Measurements from ENCODE around the gene CA5A.
"Not testable (repeated sequence)": the region's sequence is repeated elsewhere in the genome, so short reads cannot be mapped to it uniquely, and the experiment has no call there.

Gene CA5A

GRCh38 chr16:87922250-87922871 is 14.0 kb downstream of the CA5A start:
- no peak for DNase-seq

- no peak for DNase-seq
These were observed 15.0 kb downstream of the CA5A start for GRCh38 chr16:87921236-87921773.

GRCh38 chr16:87919681-87919994 is 16.7 kb downstream of the CA5A start:
- no peak for DNase-seq

- no peak for DNase-seq
These were observed 17.3 kb downstream of the CA5A start for GRCh38 chr16:87918866-87919680.

- no peak for DNase-seq
These were observed 18.0 kb downstream of the CA5A start for GRCh38 chr16:87918338-87918737.

GRCh38 chr16:87917503-87917902 is 18.8 kb downstream of the CA5A start:
- DNase-seq: no peak

- DNase-seq: no peak
These were observed 21.5 kb downstream of the CA5A start for GRCh38 chr16:87914812-87915211.

GRCh38 chr16:87914021-87914725 is 22.2 kb downstream of the CA5A start:
- not testable (repeated sequence) for DNase-seq

GRCh38 chr16:87912691-87913090 is 23.6 kb downstream of the CA5A start:
- not testable (repeated sequence) for DNase-seq

GRCh38 chr16:87911106-87911763 is 25.1 kb downstream of the CA5A start:
- DNase-seq: not testable (repeated sequence)

GRCh38 chr16:87909203-87909935 is 27.0 kb downstream of the CA5A start:
- peak; percentile 93 to 95 for DNase-seq

- DNase-seq: not testable (repeated sequence)
These were observed 28.2 kb downstream of the CA5A start for GRCh38 chr16:87908101-87908500.

GRCh38 chr16:87905521-87905920 is 30.8 kb downstream of the CA5A start:
- not testable (repeated sequence) for DNase-seq

GRCh38 chr16:87904963-87905362 is 31.4 kb downstream of the CA5A start:
- DNase-seq: not testable (repeated sequence)

- not testable (repeated sequence) for DNase-seq
These were observed 35.8 kb downstream of the CA5A start for GRCh38 chr16:87900489-87900888.

- peak; percentile 64 to 75 for DNase-seq
These were observed 38.5 kb downstream of the CA5A start for GRCh38 chr16:87897521-87898505.

- not testable (repeated sequence) for DNase-seq
These were observed 39.3 kb downstream of the CA5A start for GRCh38 chr16:87896924-87897520.

- DNase-seq: not testable (repeated sequence)
These were observed 40.0 kb downstream of the CA5A start for GRCh38 chr16:87896176-87896890.

GRCh38 chr16:87895641-87896141 is 40.6 kb downstream of the CA5A start:
- DNase-seq: peak; percentile 86 to 89

- not testable (repeated sequence) for DNase-seq
These were observed 42.3 kb downstream of the CA5A start for GRCh38 chr16:87894005-87894404.
